ENCODE measurements around the gene EXOC4. TPM values are rescaled to one million over a fixed set of nuclear protein-coding genes. Genes with fewer than 3 reads are reported as not detected.

EXOC4 gene
- total and polyA plus RNA-seq, 2 of the 8 experiments (the other 6 are each of a cell fraction or from before 2014, with no cell fraction given): 27.0 to 67.3 TPM

DNA sequence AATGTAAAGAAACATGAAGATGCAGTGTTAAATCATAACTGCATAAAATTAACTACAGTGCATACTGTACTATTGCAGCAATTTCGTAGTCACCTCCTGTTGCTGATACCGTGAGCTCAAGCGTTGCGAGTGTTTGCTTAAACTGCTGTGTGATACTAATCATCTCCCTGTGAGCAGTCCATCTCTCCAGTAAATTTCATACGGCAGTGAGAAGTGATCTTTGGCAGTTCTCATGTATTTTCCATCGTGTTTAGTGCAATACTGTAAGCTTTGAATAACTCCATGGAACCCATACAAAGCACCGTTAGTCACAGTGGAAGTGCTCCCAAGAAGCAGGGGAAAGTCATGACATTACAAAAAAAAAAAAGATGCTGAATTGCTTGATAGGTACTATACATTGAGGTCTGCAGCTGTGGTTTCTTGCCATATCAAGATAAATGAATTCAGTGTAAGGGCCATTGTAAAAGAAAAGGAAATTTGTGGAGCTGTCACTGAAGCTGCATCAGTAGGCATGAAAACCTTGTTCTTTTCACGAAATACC, 360.4 kb downstream of the EXOC4 start:
- POLR2A ChIA-PET (ENCODE audit: partially characterized antibody): no interaction called here
- Histone ChIP-seq H3K4ac (replicated peaks; ENCODE audit: insufficient read length, low read depth, low read length) (no peak overlapping the region), H3K9me3 (ENCODE audit: insufficient read depth in 2 of 2, low read depth in 1 of 2, low read length in 1 of 2) (no peaks in the 10 kb centered on the region), H2AK5ac (ENCODE audit: low read depth, low read length) (no peak overlapping the region), H3K36me3 (ENCODE audit: control insufficient read depth in 2 of 4, insufficient read depth in 4 of 4, low read length in 3 of 4) (no peaks in the 10 kb centered on the region), H3K56ac (replicated peaks; ENCODE audit: insufficient read length, low read depth, low read length) (no peak overlapping the region), H2BK120ac (replicated peaks; ENCODE audit: low read depth, low read length) (no peak overlapping the region), H4K91ac (replicated peaks; ENCODE audit: insufficient read length, low read length) (no peak overlapping the region), H3K79me2 (ENCODE audit: control insufficient read depth in 1 of 2, insufficient read depth in 2 of 2, low read length in 2 of 2) (no peaks in the 10 kb centered on the region), H2BK15ac (ENCODE audit: low read length) (no peak overlapping the region), H3K4me2 (ENCODE audit: insufficient read depth in 1 of 2, low read depth in 2 of 2, low read length in 2 of 2) (no peak overlapping the region), H3K23me2 (ENCODE audit: low read depth, low read length) (no peaks in the 10 kb centered on the region), H3K18ac (ENCODE audit: extremely low read depth, low read length) (no peak overlapping the region), H3K27ac (ENCODE audit: low read depth, low read length) (no peak overlapping the region), H2BK5ac (ENCODE audit: low read depth, low read length) (no peak overlapping the region), H3K4me1 (replicated peaks in 1 of 4; ENCODE audit: control insufficient read depth in 3 of 4, insufficient read depth in 4 of 4, low read length in 3 of 4) (no peaks in the 10 kb centered on the region), H2BK12ac (ENCODE audit: low read depth, low read length) (no peak overlapping the region), H3K79me1 (ENCODE audit: low read depth, low read length) (no peaks in the 10 kb centered on the region), H4K8ac (ENCODE audit: extremely low read depth, insufficient read depth, low read length) (no peak overlapping the region), H4K5ac (ENCODE audit: insufficient read length, low read depth, low read length) (no peak overlapping the region), H2AFZ (ENCODE audit: low read length) (no peak overlapping the region), H2BK20ac (ENCODE audit: low read length) (no peak overlapping the region), H3K27me3 (replicated peaks in 1 of 4; ENCODE audit: control insufficient read depth in 3 of 4, extremely low read depth in 1 of 4, insufficient read depth in 3 of 4, low read length in 3 of 4) (no peaks in the 10 kb centered on the region), H3K4me3 (ENCODE audit: extremely low read depth in 1 of 4, insufficient read depth in 2 of 4, low read depth in 3 of 4, low read length in 4 of 4) (no peak overlapping the region), H3K9ac (replicated peaks in 1 of 4; ENCODE audit: extremely low read depth in 1 of 4, low read depth in 3 of 4, low read length in 3 of 4) (no peak overlapping the region), H4K20me1 (replicated peaks in 1 of 2; ENCODE audit: control insufficient read depth in 1 of 2, insufficient read depth in 2 of 2, low read length in 2 of 2) (peaks cover 0 to 2% of the 10 kb centered on the region in 2 experiments), H3K14ac (ENCODE audit: insufficient read length) (no peak overlapping the region), H3K23ac (ENCODE audit: insufficient read length) (no peak overlapping the region)
- CTCF ChIA-PET (ENCODE audit: partially characterized antibody): interaction anchor here (0.6 kb wide), 1 partner anchor 1344 kb away, joined by 3 read pairs; no protein-coding TSS in a partner anchor
- no peak for TF ChIP-seq POU5F1 (IDR thresholded peaks at IDR 0.05; ENCODE audit: low read depth, low read length)
- no peak for TF ChIP-seq EGR1 (IDR thresholded peaks at IDR 0.05; ENCODE audit: borderline replicate concordance, low read depth, low read length)
- TF ChIP-seq MAFK (IDR thresholded peaks at IDR 0.05; ENCODE audit: low read depth, low read length): no peak
- FAIRE-seq (no peak), DNase-seq (ENCODE audit: low read depth in 1 of 2, low spot score in 2 of 2) (no peak)
- WGBS, 2 experiments (ENCODE audit: extremely low coverage in 1 of 2, insufficient coverage in 1 of 2, insufficient read length in 1 of 2, insufficient replicate concordance in 2 of 2, low coverage in 1 of 2, low lambda C conversion rate in 2 of 2, missing lambda C conversion rate in 1 of 2): 96% methylated on average over 8 of the region's 8 CpGs; no CpG with 5 or more reads in 1 of the 2 experiments
